Measurements from ENCODE around the gene NEURL1B.

GRCh38 chr5:172671091-172671490, 30.0 kb downstream of the NEURL1B start:
- TF ChIP-seq CTCF (IDR thresholded peaks at IDR 0.05; ENCODE audit: insufficient read depth, low read length) (no peak), REST (IDR thresholded peaks at IDR 0.05; ENCODE audit: insufficient replicate concordance, low read depth) (no peak)

Data from HL-60 (cell line).